ENCODE data around the gene C6orf132. TPM values are rescaled to one million over a fixed set of nuclear protein-coding genes. Genes with fewer than 3 reads are reported as not detected.

The C6orf132 gene
- total and polyA plus RNA-seq, 2 of the 4 experiments (the other 2 are of a cell fraction) = 0.72 to 1.7 TPM

- Histone ChIP-seq H3K4me2 (ENCODE audit: low read depth, low read length) (no peak overlapping the region; the same call in 1 of the 2 replicates), H2BK20ac (ENCODE audit: low read depth, low read length) (peak overlapping the region; percentile 1; the same call in 1 of the 2 replicates), H4K91ac (ENCODE audit: insufficient read depth, low read depth, low read length) (no peak overlapping the region), H2AFZ (replicated peaks; ENCODE audit: low read length, poor library complexity) (no peak overlapping the region), H2AK9ac (replicated peaks; ENCODE audit: low read depth, low read length, poor library complexity) (peak overlapping the region; percentile 6), H4K8ac (ENCODE audit: low read depth in 2 of 2, low read length in 2 of 2) (no peak overlapping the region; a peak in 1 of 4 replicates), H4K20me1 (ENCODE audit: insufficient read depth, low read length) (no peaks in the 10 kb centered on the region), H3K4ac (ENCODE audit: low read depth, low read length) (peak overlapping the region; percentile 43; the same call in 1 of the 2 replicates), H3K36me3 (ENCODE audit: control insufficient read depth, insufficient read depth, low read length) (no peaks in the 10 kb centered on the region), H3K9me1 (ENCODE audit: insufficient read depth, low read length) (no peaks in the 10 kb centered on the region), H3K18ac (ENCODE audit: low read depth, low read length) (no peak overlapping the region; the same call in 1 of the 2 replicates), H4K5ac (ENCODE audit: low read depth, low read length) (no peak overlapping the region), H3K56ac (ENCODE audit: extremely low read depth, insufficient read depth, low read length) (no peak overlapping the region), H3K79me1 (ENCODE audit: low read depth in 1 of 2, low read length in 2 of 2) (no peaks in the 10 kb centered on the region), H3K27me3 (ENCODE audit: control insufficient read depth, insufficient read depth, low read length) (no peaks in the 10 kb centered on the region; the same call in 1 of the 2 replicates), H3K9me3 (ENCODE audit: control insufficient read depth, insufficient read depth, low read length) (no peaks in the 10 kb centered on the region), H3K23ac (ENCODE audit: low read depth, low read length) (no peak overlapping the region), H3K4me3 (ENCODE audit: insufficient read depth, low read depth, low read length) (no peak overlapping the region), H2AK5ac (ENCODE audit: low read depth, low read length) (no peak overlapping the region; the same call in 1 of the 2 replicates), H3K14ac (replicated peaks; ENCODE audit: low read depth, low read length) (peak overlapping the region; percentile 12; the same call in 1 of the 2 replicates), H2BK5ac (ENCODE audit: low read depth, low read length, poor library complexity, severe bottlenecking) (no peak overlapping the region), H3K4me1 (ENCODE audit: control insufficient read depth, insufficient read depth, low read length) (peaks cover 9% of the 10 kb centered on the region), H2BK120ac (ENCODE audit: low read depth, low read length) (peak overlapping the region; percentile 20), H3K27ac (ENCODE audit: insufficient read depth, low read length) (peak overlapping the region; percentile 24; the same call in 1 of the 2 replicates), H3K9ac (ENCODE audit: low read depth, low read length) (no peak overlapping the region), H2BK15ac (ENCODE audit: low read depth, low read length) (no peak overlapping the region)
- ChIA-PET POLR2A (ENCODE audit: unreplicated experiment) (no interaction called here), CTCF (interaction anchor here (0.6 to 1.1 kb wide), 3 partner anchors 24 to 270 kb away, joined by 3 to 10 read pairs (median 3); partner anchors contain the start of genes MED20 and MRPS10)
- in situ Hi-C loops (cut with MboI; ENCODE audit: low sequenced_read_pairs) = no loop called here
- WGBS, 2 experiments (ENCODE audit: extremely low coverage in 2 of 2, insufficient read length in 1 of 2) = 90% methylated on average over 2 of the region's 5 CpGs; no CpG with 5 or more reads in 1 of the 2 experiments
- no TSS peak for BruUV-seq (replicated peaks)
- peak; percentile 74 for ATAC-seq (ENCODE audit: low read depth)
- intact Hi-C loops (cut with micrococcal nuclease) = no loop called here
- TF ChIP-seq MXI1 (IDR thresholded peaks at IDR 0.05; ENCODE audit: borderline replicate concordance, low read depth, low read length) = no peak
- peak; percentile 7 for TF ChIP-seq RCOR1 (IDR thresholded peaks at IDR 0.05; ENCODE audit: insufficient replicate concordance, low read length)
- peak; percentile 92 for DNase-seq
- dilution Hi-C loops (cut with HindIII; ENCODE audit: low sequenced_read_pairs, unreplicated experiment) = no loop called here
Measured at GRCh38 chr6:42190554-42191183, 48.2 kb upstream of the C6orf132 start.

All from IMR-90 (cell line).